HCT116 (cell line): ENCODE results near the gene NOL3. TPM values are rescaled to one million over a fixed set of nuclear protein-coding genes. Genes with fewer than 3 reads are reported as not detected.

Experiments
- ATAC-seq: fragments of 200-7000 bp; cut with Tn5 transposase; 2 replicates; pipeline ENCODE4 v1.9.1; 2020; ENCODE audit warnings: mild to moderate bottlenecking, moderate library complexity
- BruUV-seq: library from RNA; stranded (reverse); fragments of 400-500 nt; replicated peaks from 2 replicates; lab custom pipeline; 2021; lab: Mats Ljungman, UMichigan
- CTCF ChIA-PET: fragments of 300-600 bp; sonication (Branson Sonifier 250); formaldehyde crosslinking; loops from one replicate; lab custom pipeline; 2021; ENCODE audit warnings: antibody characterized with exemption; lab: Charles Lee
- POLR2A ChIA-PET: fragments of 300-600, 350-600 bp; sonication (Branson Sonifier 250); formaldehyde crosslinking; loops from one replicate; lab custom pipeline; 2021; ENCODE audit warnings: antibody characterized with exemption; lab: Charles Lee
- RAD21 ChIA-PET, 2 experiments: fragments of 300-600 bp; sonication (Branson Sonifier 250); formaldehyde crosslinking; loops; one replicate each; lab custom pipeline; 2023; ENCODE audit warnings: low total read pairs in 2 of 2; ENCODE audit not compliant: uncharacterized antibody in 2 of 2, unreplicated experiment in 2 of 2, low non-redundant PET in 1 of 2; lab: Charles Lee
- DNase-seq: peaks from one replicate; pipeline ENCODE4 v3.0.0-alpha.2; 2010; ENCODE audit warnings: low read depth, low spot score
- H2AFZ ChIP-seq: fragments of 200-600 bp; shearing (Covaris generic), sonication (generic); 2 replicates; pipeline ENCODE4 v1.6.1; 2017; ENCODE audit warnings: low read depth, mixed run types, mixed read lengths, antibody characterized with exemption, low read length; ENCODE audit not compliant: poor library complexity, severe bottlenecking
- H3K27ac ChIP-seq: 2 replicates; pipeline ENCODE4 v1.5.1; 2012; ENCODE audit warnings: low read depth, low read length
- H3K27me3 ChIP-seq: fragments of 200-600 bp; sonication (generic); 2 replicates; pipeline ENCODE4 v1.6.1; 2016; ENCODE audit warnings: mixed run types, low read length, mixed read lengths; ENCODE audit not compliant: insufficient read depth
- H3K36me3 ChIP-seq, 2 experiments: fragments of 200-500 bp in 1 of 2; fragments of 200-600 bp in 1 of 2; sonication (Bioruptor generic) in 1 of 2; sonication (generic) in 1 of 2; 2 replicates each; pipeline versions ENCODE4 v1.5.1 to v1.6.1; 2014 to 2016; ENCODE audit warnings: low read length in 2 of 2, inconsistent platforms in 1 of 2, mixed read lengths in 1 of 2, mixed run types in 1 of 2; ENCODE audit not compliant: insufficient read depth in 2 of 2, control insufficient read depth in 1 of 2
- H3K4me1 ChIP-seq, 2 experiments: fragments of 200-600 bp in 1 of 2; sonication (generic) in 1 of 2; 2 replicates each; pipeline versions ENCODE4 v1.5.1 to v1.6.1; 2012 to 2017; ENCODE audit warnings: low read length in 2 of 2, inconsistent platforms in 1 of 2, mild to moderate bottlenecking in 1 of 2, mixed read lengths in 1 of 2, mixed run types in 1 of 2, moderate library complexity in 1 of 2; ENCODE audit not compliant: insufficient read depth in 2 of 2, control insufficient read depth in 1 of 2
- H3K4me2 ChIP-seq: fragments of 200-600 bp; sonication (generic); 2 replicates; pipeline ENCODE4 v1.6.1; 2017; ENCODE audit warnings: mixed run types, low read length, mixed read lengths
- H3K4me3 ChIP-seq, 2 experiments: fragments of 200-600 bp in 1 of 2; sonication (generic) in 1 of 2; replicated peaks in 1 of 2; 2 replicates each; pipeline ENCODE4 v1.5.1; 2011 to 2016; ENCODE audit warnings: low read length in 2 of 2, control low read depth in 1 of 2, low read depth in 1 of 2, mild to moderate bottlenecking in 1 of 2, mixed read lengths in 1 of 2, mixed run types in 1 of 2
- H3K79me2 ChIP-seq: fragments of 200-600 bp; sonication (generic); 2 replicates; pipeline ENCODE4 v1.6.1; 2017; ENCODE audit warnings: mild to moderate bottlenecking, mixed run types, low read length, moderate library complexity, mixed read lengths; ENCODE audit not compliant: insufficient read depth
- H3K9ac ChIP-seq: fragments of 200-600 bp; sonication (generic); 2 replicates; pipeline ENCODE4 v1.6.1; 2016; ENCODE audit warnings: low read length, mixed read lengths
- H3K9me2 ChIP-seq: fragments of 200-600 bp; sonication (generic), shearing (Covaris generic); 2 replicates; pipeline ENCODE4 v1.6.1; 2017; ENCODE audit warnings: mixed run types, mild to moderate bottlenecking, moderate library complexity; ENCODE audit not compliant: insufficient read depth
- H3K9me3 ChIP-seq, 2 experiments: fragments of 200-500 bp in 1 of 2; fragments of 200-600 bp in 1 of 2; sonication (Bioruptor generic) in 1 of 2; sonication (generic) in 1 of 2; 2 replicates each; pipeline ENCODE4 v1.6.1; 2014 to 2017; ENCODE audit warnings: low read length in 2 of 2, mixed read lengths in 2 of 2, inconsistent platforms in 1 of 2, low read depth in 1 of 2, mild to moderate bottlenecking in 1 of 2, mixed run types in 1 of 2, moderate library complexity in 1 of 2; ENCODE audit not compliant: control insufficient read depth in 1 of 2, insufficient read depth in 1 of 2
- H4K20me1 ChIP-seq: fragments of 200-600 bp; sonication (generic), shearing (Covaris generic); 2 replicates; pipeline ENCODE4 v1.6.1; 2017; ENCODE audit warnings: mixed run types, mild to moderate bottlenecking, moderate library complexity; ENCODE audit not compliant: insufficient read depth
- ATF3 ChIP-seq: IDR thresholded peaks from 2 replicates; pipeline ENCODE4 v1.6.1; 2012
- CTCF ChIP-seq, 3 experiments: fragments of 200-600 bp in 1 of 3; sonication (generic) in 1 of 3; IDR thresholded peaks in 2 of 3; conservative IDR thresholded peaks in 1 of 3; 2 replicates each; pipeline ENCODE4 v1.5.1; 2012 to 2017; ENCODE audit warnings: low read depth in 2 of 3, low read length in 2 of 3, antibody characterized with exemption in 1 of 3, borderline replicate concordance in 1 of 3, control low read depth in 1 of 3, mild to moderate bottlenecking in 1 of 3, mixed read lengths in 1 of 3, mixed run types in 1 of 3, moderate library complexity in 1 of 3; ENCODE audit not compliant: insufficient read depth in 1 of 3
- EGR1 ChIP-seq: IDR thresholded peaks from 2 replicates; pipeline ENCODE4 v1.6.1; 2012; ENCODE audit warnings: low read depth
- EZH2phosphoT487 ChIP-seq: fragments of 200-600 bp; IDR thresholded peaks from 2 replicates; pipeline ENCODE4 v1.6.1; 2018; ENCODE audit warnings: antibody characterized with exemption, borderline replicate concordance
- MAX ChIP-seq: IDR thresholded peaks from 2 replicates; pipeline ENCODE4 v1.6.1; 2012
- POLR2AphosphoS5 ChIP-seq: IDR thresholded peaks from 2 replicates; pipeline ENCODE4 v1.6.1; 2011; ENCODE audit warnings: mild to moderate bottlenecking, low read depth, low read length, moderate library complexity
- SIN3A ChIP-seq: IDR thresholded peaks from 2 replicates; pipeline ENCODE4 v1.6.1; 2012; ENCODE audit warnings: low read depth
- ZBTB33 ChIP-seq: IDR thresholded peaks from 2 replicates; pipeline ENCODE4 v1.6.1; 2011; ENCODE audit warnings: mild to moderate bottlenecking, low read length, moderate library complexity; ENCODE audit not compliant: insufficient replicate concordance; ENCODE audit errors: extremely low read depth
- ZFX ChIP-seq: fragments of 450-650 bp; IDR thresholded peaks from 2 replicates; pipeline ENCODE4 v1.6.1; 2017
- ZNF274 ChIP-seq: fragments of 200-500 bp; sonication (Bioruptor generic); IDR thresholded peaks from 2 replicates; pipeline ENCODE4 v1.6.1; 2014; ENCODE audit warnings: mild to moderate bottlenecking, low read depth, low read length, inconsistent platforms
- intact Hi-C: fragments of 100-400 bp; cut with micrococcal nuclease; formaldehyde crosslinking; loops from 2 replicates; pipeline ENCODE4 v1.10.0; 2022
- total RNA-seq: library from RNA; stranded (reverse); gene quantifications from one replicate; pipeline ENCODE4 v1.2.1, GENCODE V29; 2021; ENCODE audit not compliant: unreplicated experiment

The NOL3 gene
- total RNA-seq, 1 experiment from 2014 or later, result 54.0 TPM

GRCh38 chr16:67209565-67209964 lies 39.2 kb downstream of the NOL3 start (continued):
- TF ChIP-seq ZBTB33 (no peak), POLR2AphosphoS5 (no peak), ZNF274 (no peak)
- TF ChIP-seq, all 23 proteins: peak for 0

- ChIA-PET RAD21 (no interaction called here), CTCF (interaction anchor here (1.4 kb wide), 1 partner anchor 12 kb away, joined by 3 read pairs; no protein-coding TSS in a partner anchor), POLR2A (no interaction called here)
- no TSS peak for BruUV-seq
- H3K9me2 ChIP-seq, result no peaks in the 10 kb centered on the region
- H3K9ac ChIP-seq, result no peak overlapping the region
- no peak overlapping the region for H3K4me3 ChIP-seq
- H3K4me1 ChIP-seq, result peaks cover 11 to 34% of the 10 kb centered on the region in 2 experiments
- ATAC-seq, result no peak
- DNase-seq, result no peak
- H2AFZ ChIP-seq, result no peak overlapping the region
- no peaks in the 10 kb centered on the region for H3K9me3 ChIP-seq
- intact Hi-C loops, result no loop called here
- H3K36me3 ChIP-seq, result no peaks in the 10 kb centered on the region
- H3K27me3 ChIP-seq, result no peaks in the 10 kb centered on the region
- no peak overlapping the region for H3K27ac ChIP-seq
- H3K79me2 ChIP-seq, result no peaks in the 10 kb centered on the region
- no peak for TF ChIP-seq ZFX
- no peak for TF ChIP-seq EGR1
- TF ChIP-seq ATF3, result no peak
- TF ChIP-seq EZH2phosphoT487, result no peak
- TF ChIP-seq SIN3A, result no peak
- TF ChIP-seq MAX, result no peak
- no peak for TF ChIP-seq CTCF (IDR thresholded peaks at IDR 0.05 in 2 of 3, conservative IDR thresholded peaks at IDR 0.05 in 1 of 3; ENCODE audit: borderline replicate concordance in 1 of 3, insufficient read depth in 1 of 3, low read depth in 2 of 3, low read length in 2 of 3)
- H4K20me1 ChIP-seq, result no peaks in the 10 kb centered on the region
- H3K4me2 ChIP-seq, result no peak overlapping the region
Observed at GRCh38 chr16:67210069-67210937, 40.0 kb downstream of the NOL3 start.
